Limb (tissue), 2 donors: ENCODE measurements around the gene CLEC2A.
"Not testable (repeated sequence)": the region's sequence is repeated elsewhere in the genome, so short reads cannot be mapped to it uniquely, and the experiment has no call there.

Experiments
- DNase-seq, 2 donors: peaks; one replicate each; pipeline ENCODE4 v3.0.0-alpha.2; 2016; ENCODE audit errors: extremely low spot score in 2 of 2

CLEC2A gene

DNA sequence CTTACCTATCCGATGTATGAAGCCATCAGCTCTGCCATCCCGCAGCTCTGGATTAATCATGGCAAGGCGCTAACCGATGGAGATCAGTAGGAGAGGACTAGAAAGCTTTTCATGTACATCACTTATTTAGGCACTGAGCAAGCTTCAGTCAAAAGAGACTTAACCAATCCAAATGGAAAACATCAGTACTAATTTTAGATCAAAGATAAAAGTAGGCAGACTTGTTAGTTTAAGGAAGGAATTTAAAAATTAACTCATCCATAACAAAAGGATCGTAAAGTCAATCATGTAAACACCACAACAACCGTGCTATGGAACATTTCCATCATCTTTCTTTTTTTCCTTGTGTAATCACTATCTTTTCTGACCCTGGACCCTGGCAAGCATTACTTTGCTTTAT is at the start of gene CLEC2A:
Gene CLEC2A, minus strand, starts transcription at position 101 of the 400 bp plus-strand sequence. Its CDS starts 41 bp downstream, at position 60.
- no peak for DNase-seq

GRCh38 chr12:9980126-9980525 is 48.0 kb upstream of the CLEC2A start:
- no peak for DNase-seq

DNA sequence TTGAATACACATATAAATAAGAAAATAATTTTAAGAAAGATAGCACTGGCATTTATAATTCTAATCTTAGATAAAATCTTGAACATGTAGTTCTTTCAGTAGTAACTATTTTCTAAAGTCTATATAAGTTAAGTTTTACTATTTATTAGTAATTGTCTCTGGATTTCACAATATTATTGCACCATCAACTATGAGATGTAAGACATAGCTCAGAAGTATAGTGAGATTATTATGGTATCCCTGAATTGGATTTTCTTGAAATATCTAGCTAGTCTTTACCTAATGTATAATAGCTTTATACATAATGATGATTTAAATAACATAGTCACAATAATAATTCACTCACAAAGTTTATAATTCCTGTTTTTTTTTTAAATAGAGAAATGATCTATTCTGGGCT is 45.7 kb upstream of the CLEC2A start:
- DNase-seq, result no peak

- DNase-seq, result not testable (repeated sequence)
These were observed 44.5 kb upstream of the CLEC2A start for GRCh38 chr12:9976626-9977025.

DNA sequence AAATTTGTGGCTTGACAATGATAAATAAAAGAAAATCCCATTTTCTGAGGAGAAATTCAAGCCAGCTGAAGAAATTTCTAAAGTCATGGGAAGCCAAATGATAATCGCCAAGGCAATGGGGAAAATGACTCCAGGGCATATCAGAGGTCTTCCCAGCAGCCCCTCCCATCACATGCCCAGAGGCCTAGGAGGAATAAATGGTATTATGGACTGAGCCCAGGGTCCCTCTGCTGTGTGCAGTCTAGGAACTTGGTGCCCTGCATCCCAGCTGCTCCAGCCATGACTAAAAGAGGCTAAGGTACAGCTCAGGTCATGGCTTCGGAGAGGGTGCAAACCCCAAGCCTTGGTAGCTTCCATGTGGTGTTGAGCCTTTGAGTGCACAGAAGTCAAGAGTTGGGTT is 43.4 kb upstream of the CLEC2A start:
- no peak for DNase-seq

GRCh38 chr12:9974731-9975130 is 42.6 kb upstream of the CLEC2A start:
- not testable (repeated sequence) for DNase-seq

- DNase-seq, result no peak
These were observed 41.8 kb upstream of the CLEC2A start for GRCh38 chr12:9973949-9974348.

DNA sequence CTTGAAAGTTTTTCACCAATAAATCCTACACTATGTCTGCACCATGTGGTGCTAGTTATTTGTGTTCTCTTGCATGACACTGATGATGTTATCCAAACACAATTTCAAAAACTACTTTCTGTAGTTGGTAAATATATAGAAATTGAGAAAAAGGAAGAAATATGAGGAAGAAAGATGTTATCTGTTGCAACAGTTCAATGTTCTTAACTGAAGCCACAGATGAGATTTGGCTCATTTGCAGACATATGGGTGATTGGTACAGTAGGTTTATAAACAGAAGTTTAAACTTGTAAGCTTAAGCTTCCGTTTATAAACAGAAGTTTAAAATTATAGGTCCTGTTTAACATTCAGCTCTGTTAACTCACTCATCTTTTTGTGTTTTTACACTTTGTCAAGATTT is 39.0 kb upstream of the CLEC2A start, which contains the start of gene CLEC12A:
Gene CLEC12A, plus strand, starts transcription at position 229 of the 400 bp plus-strand sequence. CDS start 188 bp downstream, outside the sequence.
- no peak for DNase-seq

DNA sequence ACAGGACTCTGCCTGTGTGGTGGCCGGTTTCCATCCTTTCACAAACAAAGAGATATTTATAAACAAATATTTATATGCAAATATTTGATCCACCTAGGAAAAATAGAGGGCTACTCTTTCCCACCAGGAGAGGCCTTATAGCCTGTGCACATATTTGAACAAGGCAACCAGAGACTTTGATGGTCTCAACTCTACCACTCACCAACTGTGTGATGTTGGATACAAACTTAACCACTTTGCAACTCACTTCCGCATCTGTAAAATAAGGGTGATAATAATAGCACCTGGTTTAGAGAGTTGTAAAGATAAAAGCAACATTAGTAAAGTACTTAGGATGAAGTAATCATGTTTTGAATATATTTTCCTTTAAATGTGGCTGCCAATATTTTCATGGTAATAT is 37.5 kb upstream of the CLEC2A start:
- no peak for DNase-seq

DNA sequence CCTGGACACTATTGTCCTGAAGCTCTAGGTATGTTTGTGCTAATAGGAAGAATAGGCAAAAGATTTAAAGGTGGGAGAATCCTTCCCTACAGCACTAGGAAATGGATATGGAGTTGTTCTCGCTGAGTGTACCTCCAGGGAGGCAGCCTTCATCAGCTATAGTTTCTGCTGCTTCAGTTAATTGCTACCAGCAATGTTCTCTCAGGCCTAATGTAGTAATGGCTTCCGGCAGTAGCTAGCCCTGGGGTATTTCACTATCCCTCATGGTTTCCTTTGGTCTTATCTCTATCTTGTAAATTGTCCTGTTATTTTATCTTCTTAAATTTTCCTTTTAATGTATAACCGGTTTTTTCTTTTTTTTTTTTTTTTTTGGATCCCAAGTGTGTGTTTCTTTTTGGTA is 29.7 kb upstream of the CLEC2A start:
- no peak for DNase-seq

DNA sequence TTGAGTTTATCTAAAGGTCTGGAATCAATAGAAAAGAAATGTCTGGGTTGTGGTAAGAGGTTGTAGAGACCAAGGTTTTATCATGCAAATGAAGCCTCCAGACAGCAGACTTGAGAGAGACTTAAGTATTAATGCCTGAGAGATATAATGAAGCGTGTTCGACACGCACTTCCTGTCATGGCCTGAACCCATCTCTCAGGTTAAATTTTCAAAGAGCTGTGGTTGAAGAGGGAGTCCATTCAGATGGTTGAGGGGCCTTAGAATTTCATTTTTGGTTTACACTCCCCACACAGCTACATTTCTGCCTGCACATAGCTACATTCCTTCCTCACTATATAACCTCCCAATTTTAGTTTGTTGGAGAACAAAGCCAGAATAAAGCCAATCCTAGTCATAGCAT is 28.9 kb upstream of the CLEC2A start:
- no peak for DNase-seq

DNA sequence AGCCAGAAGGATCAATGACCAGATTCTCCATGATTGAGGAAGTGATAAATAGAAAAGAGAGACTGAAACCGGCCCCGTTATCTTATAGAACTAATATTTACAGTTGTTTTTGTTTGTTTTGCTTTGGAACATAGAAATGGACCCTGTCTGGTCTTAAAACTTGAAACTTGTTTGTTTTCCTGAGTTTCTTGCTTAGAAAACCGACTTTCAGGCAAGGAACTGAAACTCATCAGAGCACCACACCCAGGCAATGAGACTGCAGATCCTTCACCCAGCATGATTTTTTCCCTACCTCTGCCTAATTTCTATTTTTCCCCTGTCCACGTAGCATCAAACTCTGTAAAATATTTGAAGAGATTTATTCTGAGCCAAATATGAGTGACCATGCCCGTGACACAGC is 28.4 kb upstream of the CLEC2A start:
- no peak for DNase-seq

DNA sequence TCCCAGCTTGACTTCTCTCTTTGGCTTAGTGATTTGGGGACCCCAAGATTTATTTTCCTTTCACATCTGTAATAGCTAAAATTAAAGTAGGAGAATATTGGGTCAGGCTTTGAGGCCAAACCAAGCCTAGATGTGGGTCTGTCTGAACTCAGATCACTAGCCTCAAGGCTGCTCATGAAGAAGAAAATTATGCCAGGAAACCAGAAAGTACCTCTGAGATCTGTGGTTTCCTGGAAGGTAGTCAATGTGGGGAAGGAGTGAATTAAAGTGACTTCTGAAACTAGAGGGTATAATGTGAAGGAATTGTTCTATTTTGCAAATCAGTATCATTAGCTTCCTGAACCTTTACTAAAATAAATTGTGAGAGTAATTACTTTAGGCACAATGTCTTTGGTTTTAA is 25.7 kb upstream of the CLEC2A start:
- DNase-seq, result no peak

GRCh38 chr12:9952954-9953729 is 21.0 kb upstream of the CLEC2A start:
- not testable (repeated sequence) for DNase-seq

- no peak for DNase-seq
These were observed 19.0 kb upstream of the CLEC2A start for GRCh38 chr12:9951026-9951675.

DNA sequence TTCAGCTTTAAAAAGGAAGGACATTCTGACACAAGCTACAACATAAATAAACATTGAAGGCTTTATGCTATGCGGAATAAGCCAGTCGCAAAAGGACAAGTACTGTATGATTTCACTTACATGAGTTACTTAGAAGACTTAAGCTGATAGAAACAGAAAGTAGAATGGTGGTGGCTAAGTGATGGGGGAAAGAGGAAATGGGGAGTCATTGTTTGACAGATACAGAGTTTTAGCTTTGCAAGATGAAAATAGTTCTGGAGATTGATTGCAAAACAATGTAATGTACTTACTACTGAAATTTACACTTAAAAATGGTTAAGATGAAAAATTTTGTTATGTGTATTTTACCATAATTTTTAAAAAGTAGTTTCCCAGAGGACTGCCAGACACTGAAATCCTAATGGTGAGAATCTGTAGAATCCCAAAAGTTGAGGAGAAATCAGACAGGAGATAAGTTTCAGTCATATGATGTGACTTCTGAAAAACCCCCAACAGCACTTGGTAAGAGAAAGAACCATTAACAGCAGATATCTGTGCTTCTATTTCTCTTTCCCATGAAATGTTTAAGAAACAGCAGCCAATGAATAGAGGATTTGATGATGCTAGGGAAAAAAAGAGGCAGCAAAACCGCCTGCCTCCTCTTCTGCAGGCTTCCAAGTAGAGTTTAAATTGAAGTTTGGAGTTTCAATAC is 16.6 kb upstream of the CLEC2A start:
- no peak for DNase-seq

DNA sequence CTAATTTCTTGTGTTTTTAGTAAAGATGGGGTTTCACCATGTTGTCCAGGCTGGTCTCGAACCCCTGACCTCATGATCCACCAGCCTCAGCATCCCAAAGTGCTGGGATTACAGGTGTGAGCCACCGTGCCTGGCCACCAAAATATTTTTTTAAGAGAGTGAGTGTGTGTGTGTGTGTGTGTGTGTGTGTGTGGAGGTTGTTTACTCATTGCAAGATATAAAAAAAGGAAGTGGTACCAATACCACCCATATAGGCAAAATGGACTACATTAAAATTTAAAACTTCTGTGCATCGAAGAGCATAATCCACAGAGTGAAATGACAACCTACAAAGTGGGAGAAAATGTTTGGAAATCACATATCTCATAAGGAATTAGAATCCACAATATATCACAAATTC is 15.5 kb upstream of the CLEC2A start:
- no peak for DNase-seq

DNA sequence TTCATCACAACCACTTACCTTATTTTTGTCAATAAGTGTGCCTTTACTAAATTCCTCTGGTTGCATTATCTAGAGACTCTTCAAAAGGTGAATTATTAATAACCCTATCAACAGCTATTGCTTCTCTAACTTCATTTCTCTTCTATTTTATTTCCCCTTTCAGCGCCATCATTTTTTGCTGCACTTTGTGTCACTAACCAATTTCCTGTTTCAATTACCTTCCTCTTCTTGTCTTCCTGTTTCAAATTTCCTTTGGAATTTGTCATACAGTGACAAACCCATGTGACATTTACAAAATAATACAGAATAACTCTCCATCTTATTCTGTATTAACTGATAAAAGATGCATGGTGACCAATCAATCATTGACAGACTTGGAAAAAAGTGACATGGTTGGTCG is 12.2 kb upstream of the CLEC2A start:
- no peak for DNase-seq

DNA sequence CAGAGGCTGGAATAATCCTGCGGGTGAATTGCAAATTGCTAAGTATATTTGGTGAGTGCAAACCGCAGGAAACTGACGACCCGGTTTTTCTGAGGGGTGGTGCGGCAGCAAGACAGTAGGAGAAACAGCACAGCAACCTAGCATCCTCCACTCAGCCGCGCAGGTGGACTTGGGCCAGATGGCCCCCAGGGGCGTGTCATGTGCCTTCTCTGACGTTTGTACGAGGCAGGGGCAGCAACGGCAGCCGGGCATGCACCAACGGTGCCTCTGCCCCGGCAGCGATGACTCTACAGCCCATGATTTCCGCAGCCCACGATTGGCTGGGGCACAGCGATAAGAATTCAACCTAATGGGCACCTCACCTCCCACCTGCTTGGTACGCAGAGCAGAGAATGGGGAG is 11.1 kb upstream of the CLEC2A start:
- DNase-seq, result peak in 1 of 2 donors; percentile 66

DNA sequence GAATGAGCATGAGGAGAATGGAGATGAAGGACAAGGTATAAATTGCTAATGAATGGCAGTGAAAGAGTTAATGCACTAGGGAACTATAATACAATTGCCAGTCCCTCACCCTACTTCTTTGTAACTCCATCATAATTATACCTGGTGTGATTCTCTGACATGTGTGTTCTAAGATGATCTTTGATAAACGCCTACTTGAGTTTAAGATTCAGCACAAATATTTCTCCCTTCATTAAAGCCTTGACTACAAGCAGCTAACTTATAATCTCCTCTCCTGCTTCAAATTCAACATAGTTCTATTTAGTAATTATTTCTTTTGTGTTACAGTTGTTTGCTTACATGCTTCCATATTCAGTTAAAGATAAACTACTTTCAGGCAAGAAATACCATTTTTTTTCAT is 9.7 kb upstream of the CLEC2A start:
- DNase-seq, result no peak

DNA sequence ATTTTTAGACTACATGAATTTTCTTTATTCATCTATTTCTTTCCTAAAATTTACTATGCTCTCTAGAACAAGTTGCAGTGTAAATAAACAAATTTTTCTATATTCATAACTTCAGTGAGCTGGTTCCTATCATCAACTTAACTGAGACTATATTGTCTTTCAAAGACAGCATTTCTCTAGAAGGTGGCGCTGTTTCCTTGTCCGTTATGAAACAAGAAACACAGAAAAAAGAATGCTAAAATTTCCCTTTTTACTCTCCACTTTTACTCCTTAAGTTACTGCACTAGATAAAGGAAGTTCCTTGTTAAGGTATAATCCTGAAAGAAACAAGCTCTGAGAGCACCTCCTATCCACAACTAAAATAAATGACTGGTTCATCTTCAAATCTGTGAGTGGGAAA is 8.2 kb upstream of the CLEC2A start:
- DNase-seq, result no peak

DNA sequence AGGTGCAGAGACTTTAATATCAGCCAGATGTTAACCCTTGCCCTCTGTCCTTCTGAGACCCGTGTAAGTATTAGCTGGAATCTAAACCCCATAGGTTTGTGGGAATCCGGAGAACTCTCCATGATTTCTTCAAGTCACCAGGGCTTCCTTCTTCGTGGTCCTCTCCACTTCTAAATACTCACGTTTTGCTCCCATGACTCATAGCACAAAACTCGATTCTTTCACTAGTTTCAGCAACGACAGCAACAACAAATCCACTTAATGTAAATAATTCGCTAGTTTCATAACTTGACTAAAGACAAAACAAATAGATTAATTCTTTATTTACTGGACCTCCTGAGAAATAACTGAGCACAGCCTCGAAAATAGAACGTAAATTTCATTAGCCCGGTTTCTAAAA is 4.4 kb upstream of the CLEC2A start:
- DNase-seq, result no peak
